Keratinocyte (primary cell): Measurements from ENCODE around the gene DPF3.

ENCODE experiments used
- CTCF ChIP-seq, 3 experiments: IDR thresholded peaks in 1 of 3; conservative IDR thresholded peaks in 1 of 3; optimal IDR thresholded peaks in 1 of 3; 2 replicates in 2 of 3; 3 replicates in 1 of 3; pipeline versions ENCODE3 to v1.5.1; 2011; ENCODE audit warnings: low read length in 3 of 3, mild to moderate bottlenecking in 3 of 3, moderate library complexity in 2 of 3, control low read depth in 1 of 3, inconsistent platforms in 1 of 3; ENCODE audit not compliant: insufficient read depth in 2 of 3; ENCODE audit errors: extremely low read depth in 1 of 3
- EZH2 ChIP-seq: IDR thresholded peaks from one replicate; pipeline ENCODE4 v1.6.1; 2012; ENCODE audit warnings: inconsistent platforms, mild to moderate bottlenecking, low read length, moderate library complexity

- TF ChIP-seq CTCF (optimal IDR thresholded peaks at IDR 0.05 in 1 of 3, IDR thresholded peaks at IDR 0.05 in 1 of 3, conservative IDR thresholded peaks at IDR 0.05 in 1 of 3; ENCODE audit: extremely low read depth in 1 of 3, insufficient read depth in 2 of 3, low read length in 3 of 3), result no peak
- TF ChIP-seq EZH2, result no peak
Observed at GRCh38 chr14:72906316-72906715, 12.4 kb upstream of the DPF3 start.
